ENCODE measurements around the gene NADK2.

Gene NADK2

DNA sequence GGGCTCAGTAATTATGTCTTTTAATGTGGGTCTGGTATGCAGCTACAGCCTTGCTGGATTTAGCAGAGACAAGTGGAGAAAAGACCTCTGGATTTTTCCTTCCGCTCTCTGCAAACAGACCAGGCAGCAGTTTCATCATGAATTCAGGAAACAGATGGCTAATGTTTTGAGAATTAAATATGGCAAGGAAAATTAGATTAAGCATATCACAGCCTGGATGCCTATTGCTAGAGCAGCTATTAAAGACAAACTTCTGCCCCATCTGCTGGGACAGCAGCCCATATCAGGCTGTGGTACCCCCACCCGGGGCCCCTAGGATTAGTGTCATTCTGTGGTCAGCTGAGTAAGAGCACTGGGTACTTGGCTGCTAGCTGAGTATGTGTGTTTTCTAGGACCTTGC lies 83.6 kb downstream of the NADK2 start:
- TF ChIP-seq ZBTB7A (IDR thresholded peaks at IDR 0.05; ENCODE audit: low read depth) (no peak), RAD21 (IDR thresholded peaks at IDR 0.05; ENCODE audit: low read depth) (no peak), USF1 (IDR thresholded peaks at IDR 0.05) (no peak), EGR1 (IDR thresholded peaks at IDR 0.05) (no peak), CREB1 (IDR thresholded peaks at IDR 0.05; ENCODE audit: low read depth) (no peak), TAF1 (IDR thresholded peaks at IDR 0.05; ENCODE audit: low read depth) (no peak), TEAD4 (IDR thresholded peaks at IDR 0.05) (no peak), FOXM1 (IDR thresholded peaks at IDR 0.05; ENCODE audit: borderline replicate concordance, low read depth) (no peak), NFIC (IDR thresholded peaks at IDR 0.05) (no peak), YY1 (IDR thresholded peaks at IDR 0.05; ENCODE audit: low read depth) (no peak), REST (IDR thresholded peaks at IDR 0.05; ENCODE audit: low read depth) (no peak), EP300 (IDR thresholded peaks at IDR 0.05; ENCODE audit: borderline replicate concordance) (no peak), CEBPB (IDR thresholded peaks at IDR 0.05) (no peak), TCF12 (IDR thresholded peaks at IDR 0.05; ENCODE audit: low read depth) (no peak)
- TF ChIP-seq, protein P1, sequence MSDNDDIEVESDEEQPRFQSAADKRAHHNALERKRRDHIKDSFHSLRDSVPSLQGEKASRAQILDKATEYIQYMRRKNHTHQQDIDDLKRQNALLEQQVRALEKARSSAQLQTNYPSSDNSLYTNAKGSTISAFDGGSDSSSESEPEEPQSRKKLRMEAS (IDR thresholded peaks at IDR 0.05): no peak

- TF ChIP-seq RAD21 (IDR thresholded peaks at IDR 0.05; ENCODE audit: low read depth): no peak
- no peak for TF ChIP-seq NFIC (IDR thresholded peaks at IDR 0.05)
- TF ChIP-seq CEBPB (IDR thresholded peaks at IDR 0.05): no peak
- no peak for TF ChIP-seq REST (IDR thresholded peaks at IDR 0.05; ENCODE audit: low read depth)
- no peak for TF ChIP-seq USF1 (IDR thresholded peaks at IDR 0.05)
These were observed 85.1 kb downstream of the NADK2 start for GRCh38 chr5:36156619-36157018.

DNA sequence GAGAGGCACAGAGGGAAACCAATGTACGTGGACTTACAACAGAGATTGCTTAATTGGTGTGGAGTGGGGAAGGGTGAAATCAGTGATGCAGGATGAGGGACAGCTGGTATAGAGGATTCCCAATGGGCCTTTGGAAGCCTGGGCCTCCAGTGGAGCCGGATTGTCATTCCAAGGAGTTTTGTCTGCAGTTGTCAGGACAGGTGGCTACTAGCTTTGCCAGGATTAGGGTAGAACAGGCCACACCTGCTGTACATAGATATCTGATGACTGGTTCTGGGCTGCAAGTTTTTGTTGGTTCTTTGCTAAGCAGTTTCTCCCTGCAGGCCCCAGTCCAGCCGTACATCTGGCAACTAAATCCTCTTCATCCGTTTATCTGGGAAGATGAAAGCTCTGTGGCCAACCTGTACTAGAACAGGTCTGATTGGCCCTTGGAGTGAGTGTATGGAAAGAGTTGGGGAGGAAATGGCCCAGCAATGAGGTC lies 85.6 kb downstream of the NADK2 start:
- TF ChIP-seq CREB1 (IDR thresholded peaks at IDR 0.05; ENCODE audit: low read depth): no peak
- no peak for TF ChIP-seq YY1 (IDR thresholded peaks at IDR 0.05; ENCODE audit: low read depth)
- TF ChIP-seq TAF1 (IDR thresholded peaks at IDR 0.05; ENCODE audit: low read depth): no peak
- no peak for TF ChIP-seq NFIC (IDR thresholded peaks at IDR 0.05)
- TF ChIP-seq TEAD4 (IDR thresholded peaks at IDR 0.05): no peak
- no peak for TF ChIP-seq REST (IDR thresholded peaks at IDR 0.05; ENCODE audit: low read depth)
- no peak for TF ChIP-seq ZBTB7A (IDR thresholded peaks at IDR 0.05; ENCODE audit: low read depth)
- no peak for TF ChIP-seq RAD21 (IDR thresholded peaks at IDR 0.05; ENCODE audit: low read depth)
- no peak for TF ChIP-seq CEBPB (IDR thresholded peaks at IDR 0.05)

GRCh38 chr5:36155291-36155690 lies 86.4 kb downstream of the NADK2 start:
- TF ChIP-seq CEBPB (IDR thresholded peaks at IDR 0.05) (no peak), TCF12 (IDR thresholded peaks at IDR 0.05; ENCODE audit: low read depth) (no peak), EGR1 (IDR thresholded peaks at IDR 0.05) (no peak), USF1 (IDR thresholded peaks at IDR 0.05) (no peak), YY1 (IDR thresholded peaks at IDR 0.05; ENCODE audit: low read depth) (no peak), FOXM1 (IDR thresholded peaks at IDR 0.05; ENCODE audit: borderline replicate concordance, low read depth) (no peak), NFIC (IDR thresholded peaks at IDR 0.05) (no peak), REST (IDR thresholded peaks at IDR 0.05; ENCODE audit: low read depth) (no peak), TEAD4 (IDR thresholded peaks at IDR 0.05) (no peak), CREB1 (IDR thresholded peaks at IDR 0.05; ENCODE audit: low read depth) (no peak), EP300 (IDR thresholded peaks at IDR 0.05; ENCODE audit: borderline replicate concordance) (no peak)
- TF ChIP-seq, protein P1 (IDR thresholded peaks at IDR 0.05): no peak
